ENCODE data around the gene TNFAIP2. TPM values are rescaled to one million over a fixed set of nuclear protein-coding genes. Genes with fewer than 3 reads are reported as not detected.
"Not testable (repeated sequence)": the region's sequence is repeated elsewhere in the genome, so short reads cannot be mapped to it uniquely, and the experiment has no call there.

Gene TNFAIP2
- total RNA-seq, 2 experiments from 2014 or later, result 0.50 to 0.56 TPM

DNA sequence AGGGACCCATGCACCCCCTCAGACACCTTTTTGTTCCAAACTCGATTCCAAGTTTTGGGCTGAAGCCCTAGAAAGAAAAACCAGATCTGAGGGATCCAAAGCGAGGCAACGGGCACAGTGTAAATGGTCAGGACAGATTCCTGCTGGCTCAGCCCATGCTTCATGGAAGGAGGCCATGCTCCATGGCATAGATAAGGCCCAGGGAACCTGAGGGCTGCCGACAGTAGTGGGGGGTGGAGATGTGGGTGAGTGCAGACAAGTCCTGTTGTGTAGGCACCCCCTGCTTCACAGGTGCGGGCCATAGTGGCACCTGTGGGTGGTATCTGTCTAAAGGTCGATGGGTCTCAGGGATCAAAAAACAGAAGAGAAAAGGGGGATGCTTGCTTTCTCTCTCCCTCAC is 42.1 kb downstream of the TNFAIP2 start:
- Mint-ChIP-seq H3K9me3 (peaks cover 3% of the 10 kb centered on the region), H3K27me3 (peaks cover 3% of the 10 kb centered on the region), H3K4me1 (ENCODE audit: low read depth) (peaks cover 3% of the 10 kb centered on the region), H3K27ac (no peak overlapping the region), H3K36me3 (no peaks in the 10 kb centered on the region), H3K4me3 (no peak overlapping the region)
- DNase-seq, result no peak
- CTCF ChIA-PET, result no interaction called here
- POLR2A ChIA-PET, result no interaction called here
- intact Hi-C loops (cut with micrococcal nuclease), result no loop called here

DNA sequence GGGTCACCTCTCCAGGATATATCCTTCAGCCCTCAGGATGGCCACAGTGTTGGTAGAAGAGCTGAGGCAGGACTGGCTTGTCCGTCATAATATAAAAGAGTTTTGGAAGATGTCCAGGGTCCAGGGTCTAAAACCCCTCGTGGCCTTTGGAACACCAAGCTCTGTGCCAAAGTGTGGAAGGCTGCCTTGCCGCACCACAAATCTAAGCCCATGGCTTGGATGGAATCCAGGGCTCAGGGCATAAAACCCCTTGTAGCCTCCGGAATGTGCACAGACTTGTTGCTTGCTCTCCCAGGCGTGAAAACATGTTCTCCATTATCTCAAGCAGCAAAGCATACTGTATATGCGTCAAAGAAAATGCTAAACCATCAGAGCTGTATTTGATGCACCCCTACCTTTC is 46.7 kb downstream of the TNFAIP2 start:
- intact Hi-C loops (cut with micrococcal nuclease), result no loop called here
- no peak for DNase-seq
- Mint-ChIP-seq H3K27ac (no peak overlapping the region), H3K9me3 (peaks cover 7% of the 10 kb centered on the region), H3K4me1 (ENCODE audit: low read depth) (no peaks in the 10 kb centered on the region), H3K36me3 (peaks cover 1% of the 10 kb centered on the region), H3K4me3 (no peak overlapping the region), H3K27me3 (peaks cover 11% of the 10 kb centered on the region)
- CTCF ChIA-PET, result interaction anchor here (0.8 kb wide), 1 partner anchor 14 kb away, joined by 3 read pairs; no protein-coding TSS in a partner anchor
- POLR2A ChIA-PET, result no interaction called here

DNA sequence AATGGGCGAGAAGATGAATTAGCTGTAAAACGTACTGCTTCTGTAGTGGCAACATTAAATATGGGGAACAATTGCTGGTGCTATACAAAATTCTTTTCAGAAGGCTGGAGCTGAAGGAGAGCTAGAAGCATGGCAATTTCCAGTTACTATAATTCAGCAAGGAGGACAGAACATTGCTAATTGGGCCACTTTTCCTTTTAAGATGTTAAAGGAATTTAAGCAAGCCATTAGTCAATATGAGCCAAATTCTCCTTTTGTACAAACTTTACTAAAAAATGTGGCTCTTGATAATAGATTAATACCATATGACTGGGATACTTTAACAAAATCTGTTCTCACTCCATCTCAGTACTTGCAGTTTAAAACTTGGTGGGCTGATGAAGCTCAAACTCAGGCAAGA is 47.9 kb downstream of the TNFAIP2 start:
- H3K4me3 Mint-ChIP-seq; H3K36me3 Mint-ChIP-seq; H3K9me3 Mint-ChIP-seq; CTCF ChIA-PET; POLR2A ChIA-PET; H3K27ac Mint-ChIP-seq; DNase-seq; intact Hi-C loops (cut with micrococcal nuclease); H3K4me1 Mint-ChIP-seq (ENCODE audit: low read depth): not testable (repeated sequence)
- H3K27me3 Mint-ChIP-seq, result peaks cover 11% of the 10 kb centered on the region

DNA sequence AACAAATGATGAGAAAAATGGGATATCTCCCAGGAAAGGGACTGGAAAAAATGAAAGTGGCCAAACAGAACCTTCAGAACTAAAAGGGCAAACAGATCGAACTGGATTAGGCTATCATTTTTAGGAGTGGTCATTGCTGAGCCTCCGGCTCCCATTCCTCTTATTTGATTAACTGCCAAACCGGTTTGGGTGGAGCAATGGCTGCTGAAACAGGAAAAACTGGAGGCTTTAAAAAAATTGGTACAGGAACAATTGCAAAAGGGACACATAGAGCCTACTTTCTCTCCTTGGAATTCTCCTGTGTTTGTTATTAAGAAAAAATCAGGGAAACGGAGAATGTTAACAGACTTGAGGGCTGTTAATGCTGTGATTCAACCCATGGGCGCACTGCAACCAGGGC is 49.7 kb downstream of the TNFAIP2 start:
- intact Hi-C loops (cut with micrococcal nuclease), result no loop called here
- H3K27me3 Mint-ChIP-seq, result peaks cover 11% of the 10 kb centered on the region
- no peaks in the 10 kb centered on the region for H3K4me1 Mint-ChIP-seq (ENCODE audit: low read depth)
- no peak for DNase-seq
- H3K4me3 Mint-ChIP-seq, result no peak overlapping the region
- ChIA-PET POLR2A (no interaction called here), CTCF (no interaction called here)
- H3K36me3 Mint-ChIP-seq, result peaks cover 1% of the 10 kb centered on the region
- peaks cover 9% of the 10 kb centered on the region for H3K9me3 Mint-ChIP-seq
- H3K27ac Mint-ChIP-seq, result no peak overlapping the region

DNA sequence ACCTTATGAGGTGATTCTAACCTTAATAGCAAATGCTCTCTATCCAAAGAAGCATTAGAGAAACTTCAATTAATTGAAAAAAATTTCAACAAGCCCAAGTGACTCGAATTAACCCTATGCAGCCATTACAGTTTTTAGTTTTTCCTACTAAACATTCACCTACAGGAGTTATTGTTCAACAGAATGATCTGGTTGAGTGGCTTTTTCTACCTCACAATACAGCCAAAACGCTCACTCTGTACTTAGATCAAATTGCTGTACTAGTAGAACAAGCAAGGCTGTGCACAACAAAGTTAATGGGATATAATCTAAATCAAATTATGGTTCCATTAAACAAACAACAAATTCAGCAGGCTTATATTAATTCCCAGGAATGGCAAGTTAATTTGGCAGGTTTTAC is 50.6 kb downstream of the TNFAIP2 start:
- CTCF ChIA-PET; DNase-seq; H3K4me1 Mint-ChIP-seq (ENCODE audit: low read depth); H3K4me3 Mint-ChIP-seq; H3K9me3 Mint-ChIP-seq; H3K36me3 Mint-ChIP-seq; intact Hi-C loops (cut with micrococcal nuclease); H3K27ac Mint-ChIP-seq; POLR2A ChIA-PET: not testable (repeated sequence)
- peaks cover 11% of the 10 kb centered on the region for H3K27me3 Mint-ChIP-seq

DNA sequence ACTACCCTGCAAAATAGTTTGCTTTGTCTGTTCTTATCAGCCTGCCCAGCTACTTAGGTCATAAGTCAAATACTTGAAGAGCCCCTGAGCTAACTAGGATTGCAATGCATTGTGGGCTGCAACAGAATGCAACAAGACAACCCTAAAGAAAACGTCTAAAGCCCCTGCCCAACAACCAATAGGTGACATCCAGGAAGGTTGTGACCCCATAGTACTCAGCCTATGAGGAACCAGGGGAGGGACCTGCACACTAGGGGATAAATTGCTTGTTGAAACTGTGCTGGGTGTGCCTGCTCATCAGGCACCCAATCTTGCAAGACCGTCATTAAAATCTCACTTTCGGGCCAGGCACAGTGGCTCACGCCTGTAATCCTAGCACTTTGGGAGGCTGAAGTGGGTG is 52.9 kb downstream of the TNFAIP2 start:
- POLR2A ChIA-PET; H3K27ac Mint-ChIP-seq; CTCF ChIA-PET; H3K4me1 Mint-ChIP-seq (ENCODE audit: low read depth); H3K4me3 Mint-ChIP-seq; DNase-seq; H3K9me3 Mint-ChIP-seq; H3K36me3 Mint-ChIP-seq; intact Hi-C loops (cut with micrococcal nuclease); H3K27me3 Mint-ChIP-seq: not testable (repeated sequence)

DNA sequence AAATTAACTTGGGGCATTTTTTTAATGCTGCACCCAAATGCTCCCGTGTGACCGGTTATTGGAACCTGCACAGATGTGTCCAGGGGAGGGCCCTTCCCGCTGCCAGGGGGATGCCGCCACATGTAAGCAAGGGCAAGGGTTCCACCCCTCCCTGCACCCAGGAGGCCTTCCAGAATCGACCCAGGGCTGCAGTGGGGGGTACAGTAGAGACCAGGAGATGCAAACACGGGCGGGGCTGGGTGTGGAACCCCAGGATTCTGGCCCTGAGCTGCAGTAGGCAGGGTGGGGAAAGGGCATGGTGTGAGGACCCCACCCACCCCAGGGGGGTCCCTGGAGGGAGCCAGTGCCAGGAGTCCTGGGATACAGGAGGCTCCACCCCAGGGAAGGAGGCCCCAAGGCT is 54.1 kb downstream of the TNFAIP2 start:
- CTCF ChIA-PET, result no interaction called here
- H3K4me1 Mint-ChIP-seq (ENCODE audit: low read depth), result no peaks in the 10 kb centered on the region
- peaks cover 7% of the 10 kb centered on the region for H3K27me3 Mint-ChIP-seq
- POLR2A ChIA-PET, result no interaction called here
- H3K36me3 Mint-ChIP-seq, result peaks cover 1% of the 10 kb centered on the region
- H3K27ac Mint-ChIP-seq, result no peak overlapping the region
- peaks cover 4% of the 10 kb centered on the region for H3K9me3 Mint-ChIP-seq
- intact Hi-C loops (cut with micrococcal nuclease), result no loop called here
- H3K4me3 Mint-ChIP-seq, result no peak overlapping the region
- no peak for DNase-seq

DNA sequence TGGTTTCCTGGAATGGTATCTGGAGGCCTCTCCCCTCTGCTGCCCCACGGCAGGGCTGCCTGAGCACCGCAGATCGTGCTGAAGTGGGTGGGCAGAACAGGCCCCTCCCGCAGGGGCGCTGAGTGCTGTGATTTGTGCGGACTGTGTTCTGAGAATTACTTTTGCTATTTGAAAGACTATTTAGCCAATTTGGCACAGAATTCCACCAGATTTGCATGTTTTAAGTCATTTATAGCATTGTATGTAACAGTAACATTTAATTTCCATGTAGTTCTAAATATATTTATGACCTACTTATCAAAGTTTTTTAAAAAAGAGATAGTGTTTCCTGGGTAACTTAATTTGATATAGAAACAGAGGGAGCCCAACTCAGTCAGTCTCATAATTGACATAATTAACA is 55.3 kb downstream of the TNFAIP2 start:
- intact Hi-C loops (cut with micrococcal nuclease), result no loop called here
- CTCF ChIA-PET, result no interaction called here
- no peaks in the 10 kb centered on the region for H3K4me1 Mint-ChIP-seq (ENCODE audit: low read depth)
- no peaks in the 10 kb centered on the region for H3K36me3 Mint-ChIP-seq
- H3K9me3 Mint-ChIP-seq, result peaks cover 4% of the 10 kb centered on the region
- DNase-seq, result no peak
- H3K4me3 Mint-ChIP-seq, result no peak overlapping the region
- peaks cover 5% of the 10 kb centered on the region for H3K27me3 Mint-ChIP-seq
- POLR2A ChIA-PET, result no interaction called here
- no peak overlapping the region for H3K27ac Mint-ChIP-seq

DNA sequence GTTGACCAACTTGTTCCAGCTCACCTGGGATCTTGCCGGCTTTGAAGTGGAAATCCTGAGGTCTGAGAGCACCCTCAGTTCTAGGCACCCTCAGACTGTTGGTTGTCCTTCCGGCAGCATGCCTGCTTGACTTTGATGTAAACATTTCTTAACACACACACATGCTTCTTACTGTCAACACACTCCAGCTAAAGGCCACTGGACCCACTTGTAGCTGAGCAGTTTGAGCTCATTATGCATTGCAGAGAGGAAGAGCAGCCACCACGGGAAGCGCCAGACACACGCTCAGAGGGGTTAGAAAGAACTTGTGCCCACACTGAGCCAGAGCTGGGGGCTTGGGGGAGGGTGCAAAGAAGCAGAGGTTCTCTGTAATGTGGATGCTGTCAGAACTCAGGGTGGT is 55.8 kb downstream of the TNFAIP2 start:
- no peak overlapping the region for H3K4me3 Mint-ChIP-seq
- CTCF ChIA-PET, result no interaction called here
- H3K27me3 Mint-ChIP-seq, result peaks cover 8% of the 10 kb centered on the region
- H3K27ac Mint-ChIP-seq, result no peak overlapping the region
- DNase-seq, result no peak
- peaks cover 4% of the 10 kb centered on the region for H3K9me3 Mint-ChIP-seq
- POLR2A ChIA-PET, result no interaction called here
- H3K36me3 Mint-ChIP-seq, result no peaks in the 10 kb centered on the region
- H3K4me1 Mint-ChIP-seq (ENCODE audit: low read depth), result no peaks in the 10 kb centered on the region
- intact Hi-C loops (cut with micrococcal nuclease), result no loop called here

DNA sequence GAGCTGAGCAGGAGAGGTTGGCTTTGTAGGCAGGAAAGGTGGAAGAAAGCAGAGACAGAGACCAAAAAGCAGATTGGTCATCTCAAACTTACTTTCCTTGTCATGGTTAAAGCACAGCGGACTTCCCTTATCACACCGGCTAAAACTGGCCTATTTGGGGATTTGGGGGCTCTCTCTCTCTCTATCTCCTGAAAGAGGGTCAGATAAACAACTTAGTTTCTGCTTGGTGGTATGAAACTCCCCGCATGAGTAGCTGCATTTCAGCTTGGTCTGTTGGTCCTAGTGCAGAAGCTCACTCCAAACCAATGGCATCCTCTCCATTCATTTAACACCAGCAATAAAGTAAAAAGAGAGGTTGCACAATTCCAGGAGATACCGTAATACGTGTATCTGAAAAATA is 57.1 kb downstream of the TNFAIP2 start:
- H3K4me3 Mint-ChIP-seq, result no peak overlapping the region
- intact Hi-C loops (cut with micrococcal nuclease), result no loop called here
- peaks cover under 1% of the 10 kb centered on the region for H3K9me3 Mint-ChIP-seq
- H3K27ac Mint-ChIP-seq, result no peak overlapping the region
- H3K4me1 Mint-ChIP-seq (ENCODE audit: low read depth), result no peaks in the 10 kb centered on the region
- POLR2A ChIA-PET, result no interaction called here
- H3K36me3 Mint-ChIP-seq, result no peaks in the 10 kb centered on the region
- peaks cover 13% of the 10 kb centered on the region for H3K27me3 Mint-ChIP-seq
- CTCF ChIA-PET, result interaction anchor here (0.6 kb wide), 1 partner anchor 103 kb away, joined by 3 read pairs; no protein-coding TSS in a partner anchor
- DNase-seq, result no peak

DNA sequence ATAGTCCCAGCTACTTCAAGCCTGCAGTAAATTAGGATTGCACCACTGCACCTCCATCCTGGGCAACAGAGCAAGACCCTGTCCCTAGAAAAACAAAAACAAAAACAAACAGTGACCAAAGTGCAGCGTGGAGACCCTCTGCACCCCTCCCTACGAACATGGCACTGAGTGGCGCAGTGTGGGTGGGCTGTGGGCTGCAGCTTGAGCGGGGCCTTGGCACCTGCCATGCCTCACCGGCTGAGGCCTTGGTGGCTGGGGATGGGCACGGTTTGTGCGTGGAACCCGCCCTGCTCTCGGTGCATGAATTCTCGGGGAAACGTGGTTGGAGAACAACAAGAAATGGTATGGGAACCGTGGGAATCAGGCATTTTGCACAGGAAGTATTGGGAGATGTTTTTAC is 60.8 kb downstream of the TNFAIP2 start:
- intact Hi-C loops (cut with micrococcal nuclease), result no loop called here
- H3K4me3 Mint-ChIP-seq, result no peak overlapping the region
- peaks cover 6% of the 10 kb centered on the region for H3K4me1 Mint-ChIP-seq (ENCODE audit: low read depth)
- H3K27me3 Mint-ChIP-seq, result peaks cover 39% of the 10 kb centered on the region
- no peak for DNase-seq
- H3K36me3 Mint-ChIP-seq, result no peaks in the 10 kb centered on the region
- no peaks in the 10 kb centered on the region for H3K9me3 Mint-ChIP-seq
- ChIA-PET CTCF (interaction anchor here (1.0 to 2.0 kb wide), 5 partner anchors 9 to 489 kb away, joined by 3 to 15 read pairs (median 3); no protein-coding TSS in a partner anchor), POLR2A (no interaction called here)
- H3K27ac Mint-ChIP-seq, result no peak overlapping the region

DNA sequence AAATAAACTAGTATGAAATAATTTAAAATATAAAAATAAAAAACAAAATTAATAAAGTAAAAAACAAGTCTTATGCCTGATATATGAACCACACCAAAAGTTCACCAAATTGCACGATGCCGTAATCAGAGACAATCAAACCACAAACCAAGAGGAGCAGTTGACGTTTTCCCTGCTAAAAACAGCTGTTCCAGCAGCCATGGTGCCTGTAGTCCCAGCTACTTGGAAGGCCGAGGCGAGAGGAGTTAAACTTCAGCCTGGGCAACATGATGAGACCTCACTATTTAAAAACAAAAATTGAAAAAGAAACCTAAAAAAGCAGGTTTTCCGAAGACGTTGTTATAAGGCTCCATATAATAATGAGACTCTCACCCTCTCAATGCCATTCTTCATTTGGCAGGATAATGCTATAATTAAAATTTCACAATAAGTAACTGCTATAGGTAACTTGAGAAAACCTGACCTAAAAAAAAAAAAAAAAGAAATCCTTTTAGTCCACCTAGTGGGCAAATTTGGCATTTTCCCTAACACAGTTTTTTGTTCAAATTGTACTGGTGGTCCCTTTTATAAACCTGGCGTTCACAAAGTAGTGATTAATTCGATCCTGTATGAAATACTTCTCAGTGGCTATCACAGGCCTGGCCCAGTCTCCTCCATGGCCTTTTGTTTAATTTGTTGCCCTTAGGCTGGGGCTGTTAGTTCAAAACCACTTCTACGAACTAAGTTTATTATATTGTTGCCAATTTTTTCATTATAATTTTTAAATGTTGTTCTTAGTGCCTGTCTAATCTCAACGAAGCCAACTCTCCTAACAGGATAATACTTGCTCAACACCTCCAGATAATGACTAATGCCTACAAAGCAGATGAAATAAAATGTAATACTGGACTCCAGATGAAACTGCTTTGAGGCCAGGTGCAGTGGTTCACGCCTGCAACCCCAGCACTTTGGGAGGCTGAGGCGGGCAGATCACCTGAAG is 62.1 kb downstream of the TNFAIP2 start:
- peaks cover 47% of the 10 kb centered on the region for H3K27me3 Mint-ChIP-seq
- intact Hi-C loops (cut with micrococcal nuclease), result loop anchor here (5.0 kb wide), 1 partner anchor 78 kb away; no protein-coding TSS in a partner anchor
- no peaks in the 10 kb centered on the region for H3K36me3 Mint-ChIP-seq
- POLR2A ChIA-PET, result no interaction called here
- peaks cover 9% of the 10 kb centered on the region for H3K4me1 Mint-ChIP-seq (ENCODE audit: low read depth)
- H3K4me3 Mint-ChIP-seq, result no peak overlapping the region
- CTCF ChIA-PET, result interaction anchor here (0.7 to 2.0 kb wide), 9 partner anchors 10 to 490 kb away, joined by 3 to 15 read pairs (median 3); no protein-coding TSS in a partner anchor
- H3K27ac Mint-ChIP-seq, result no peak overlapping the region
- DNase-seq, result no peak
- H3K9me3 Mint-ChIP-seq, result no peaks in the 10 kb centered on the region
